Endothelial cell (in vitro differentiated cells): Measurements from ENCODE around the gene DDX41. TPM values are rescaled to one million over a fixed set of nuclear protein-coding genes. Genes with fewer than 3 reads are reported as not detected.
"Not testable (repeated sequence)": the region's sequence is repeated elsewhere in the genome, so short reads cannot be mapped to it uniquely, and the experiment has no call there.

Experiments
- DNase-seq: peaks from one replicate; pipeline ENCODE4 v3.0.0; 2021; ENCODE audit warnings: low spot score
- H3K27ac Mint-ChIP-seq: one replicate; pipeline ENCODE4 v1.8.0; 2021; ENCODE audit warnings: mixed read lengths, inconsistent platforms; ENCODE audit not compliant: unreplicated experiment
- H3K27me3 Mint-ChIP-seq: one replicate; pipeline ENCODE4 v1.8.0; 2021; ENCODE audit warnings: mild to moderate bottlenecking, moderate library complexity, mixed read lengths, inconsistent platforms; ENCODE audit not compliant: unreplicated experiment
- H3K36me3 Mint-ChIP-seq: one replicate; pipeline ENCODE4 v1.8.0; 2021; ENCODE audit warnings: mild to moderate bottlenecking, low read depth, mixed read lengths, inconsistent platforms; ENCODE audit not compliant: unreplicated experiment
- H3K4me1 Mint-ChIP-seq: one replicate; pipeline ENCODE4 v1.8.0; 2021; ENCODE audit warnings: mild to moderate bottlenecking, mixed read lengths, inconsistent platforms; ENCODE audit not compliant: unreplicated experiment
- H3K4me3 Mint-ChIP-seq: one replicate; pipeline ENCODE4 v1.8.0; 2021; ENCODE audit warnings: mild to moderate bottlenecking, mixed read lengths, inconsistent platforms; ENCODE audit not compliant: unreplicated experiment
- H3K9me3 Mint-ChIP-seq: one replicate; pipeline ENCODE4 v1.8.0; 2021; ENCODE audit warnings: mixed read lengths, inconsistent platforms; ENCODE audit not compliant: unreplicated experiment
- CTCF ChIP-seq: fragments of 200-600 bp; sonication (generic); IDR thresholded peaks from one replicate; pipeline ENCODE4 v1.5.0; 2021; ENCODE audit warnings: antibody characterized with exemption; ENCODE audit not compliant: unreplicated experiment
- total RNA-seq: library from RNA; stranded (reverse); fragmentation: NEBNext Ultra II Directional; extraction: Animal tissue kit (Norgen Biotek cat#: 25700); gene quantifications from one replicate; pipeline ENCODE4 v1.2.1, GENCODE V29; 2021; ENCODE audit not compliant: unreplicated experiment

The DDX41 gene
- total RNA-seq, 1 donor from 2014 or later: 125 TPM

- no peak for DNase-seq
- no peaks in the 10 kb centered on the region for H3K9me3 Mint-ChIP-seq
- peaks cover 30% of the 10 kb centered on the region for H3K4me1 Mint-ChIP-seq
- peaks cover 13% of the 10 kb centered on the region for H3K27me3 Mint-ChIP-seq
- H3K27ac Mint-ChIP-seq: no peak overlapping the region
- TF ChIP-seq CTCF: no peak
- H3K4me3 Mint-ChIP-seq: no peak overlapping the region
- H3K36me3 Mint-ChIP-seq: peaks cover 30% of the 10 kb centered on the region
Measured at GRCh38 chr5:177489119-177489716, 27.5 kb downstream of the DDX41 start.

GRCh38 chr5:177487975-177488374, 28.8 kb downstream of the DDX41 start:
- H3K4me1 Mint-ChIP-seq: peaks cover 24% of the 10 kb centered on the region
- H3K27ac Mint-ChIP-seq: no peak overlapping the region
- DNase-seq: no peak
- peaks cover 38% of the 10 kb centered on the region for H3K36me3 Mint-ChIP-seq
- TF ChIP-seq CTCF: no peak
- peaks cover 15% of the 10 kb centered on the region for H3K27me3 Mint-ChIP-seq
- no peak overlapping the region for H3K4me3 Mint-ChIP-seq
- H3K9me3 Mint-ChIP-seq: no peaks in the 10 kb centered on the region

- H3K4me1 Mint-ChIP-seq: peaks cover 19% of the 10 kb centered on the region
- no peak overlapping the region for H3K27ac Mint-ChIP-seq
- no peak for DNase-seq
- no peaks in the 10 kb centered on the region for H3K9me3 Mint-ChIP-seq
- H3K4me3 Mint-ChIP-seq: peak overlapping the region; percentile 71
- no peak for TF ChIP-seq CTCF
- peaks cover 34% of the 10 kb centered on the region for H3K36me3 Mint-ChIP-seq
- peaks cover 17% of the 10 kb centered on the region for H3K27me3 Mint-ChIP-seq
Measured at GRCh38 chr5:177487144-177487543, 29.6 kb downstream of the DDX41 start.

GRCh38 chr5:177486256-177486655, 30.5 kb downstream of the DDX41 start:
- Mint-ChIP-seq H3K36me3 (peaks cover 32% of the 10 kb centered on the region), H3K4me3 (peak overlapping the region; percentile 47), H3K27ac (no peak overlapping the region), H3K27me3 (peaks cover 17% of the 10 kb centered on the region), H3K9me3 (no peaks in the 10 kb centered on the region), H3K4me1 (peaks cover 17% of the 10 kb centered on the region)
- DNase-seq: no peak
- TF ChIP-seq CTCF: no peak

GRCh38 chr5:177485753-177486152, 31.0 kb downstream of the DDX41 start:
- not testable (repeated sequence) for DNase-seq
- peak overlapping the region; percentile 64 for H3K27ac Mint-ChIP-seq

More at GRCh38 chr5:177485753-177486152, 31.0 kb downstream of the DDX41 start:
- peaks cover 15% of the 10 kb centered on the region for H3K4me1 Mint-ChIP-seq
- H3K36me3 Mint-ChIP-seq: peaks cover 30% of the 10 kb centered on the region
- not testable (repeated sequence) for H3K4me3 Mint-ChIP-seq, H3K9me3 Mint-ChIP-seq
- peaks cover 17% of the 10 kb centered on the region for H3K27me3 Mint-ChIP-seq
